ENCODE data around the gene MICALL1. TPM values are rescaled to one million over a fixed set of nuclear protein-coding genes. Genes with fewer than 3 reads are reported as not detected.
A peak's percentile ranks its signal among the peaks of the same experiment; 100 is the strongest.

MICALL1 gene
- total and polyA plus RNA-seq, 2 of the 13 experiments (the other 11 are each of a cell fraction or from before 2014, with no cell fraction given) = 7.6 to 10.6 TPM

DNA sequence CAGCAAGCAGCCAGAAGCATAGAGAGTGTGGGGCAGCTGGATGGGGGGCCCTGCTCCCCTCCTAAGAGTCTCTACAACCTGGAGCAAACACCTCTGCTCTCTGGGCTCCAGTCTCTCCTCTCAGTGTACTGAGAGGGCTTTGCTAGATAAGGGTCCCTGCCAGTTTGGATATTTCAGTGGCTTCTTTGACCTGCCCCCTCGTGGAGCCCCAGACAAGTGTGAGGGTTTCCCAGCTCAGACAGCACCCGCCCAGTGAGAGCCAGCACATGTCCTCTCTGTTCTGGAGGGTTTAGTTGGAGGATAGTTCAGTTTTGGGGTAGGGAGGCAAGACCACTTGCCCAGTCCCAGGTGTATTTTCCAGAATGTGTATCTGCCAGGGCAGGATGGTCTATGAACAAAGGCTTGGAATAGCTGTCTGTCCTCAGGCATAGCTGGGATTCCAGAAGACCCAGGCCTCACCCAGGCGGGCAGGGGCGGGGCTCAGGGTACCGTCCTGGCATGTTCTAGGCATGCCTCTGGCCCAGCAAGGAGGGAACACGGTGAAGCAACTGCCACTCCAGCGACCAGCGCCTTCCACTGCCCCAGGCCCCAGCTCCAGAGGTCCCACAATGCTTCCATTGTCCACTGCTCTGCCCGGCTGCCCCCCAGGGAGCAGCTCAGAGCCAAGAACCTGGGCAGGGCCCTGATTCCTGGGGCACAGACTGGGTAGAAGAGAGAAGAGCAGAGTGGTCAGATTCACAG, 7.5 kb upstream of the MICALL1 start (continued):
- no peak for TF ChIP-seq TFE3 (CRISPR knock-in tag; IDR thresholded peaks at IDR 0.05)
- no peak for TF ChIP-seq MAZ (IDR thresholded peaks at IDR 0.05; ENCODE audit: borderline replicate concordance, low read depth, low read length)
- no peak for TF ChIP-seq MAZ (CRISPR knock-in tag; IDR thresholded peaks at IDR 0.05; ENCODE audit: low read depth)
- no peak for TF ChIP-seq MAFK (conservative IDR thresholded peaks at IDR 0.05 in 1 of 2, IDR thresholded peaks at IDR 0.05 in 1 of 2; ENCODE audit: low read length in 2 of 2)
- 0 out of 2 replicates have a peak, but pooled peaks have one; percentile 8 for TF ChIP-seq KDM4B (CRISPR knock-in tag; IDR thresholded peaks at IDR 0.05)
- TF ChIP-seq SP5 (CRISPR knock-in tag; IDR thresholded peaks at IDR 0.05; ENCODE audit: borderline replicate concordance, low read depth) = 0 out of 2 replicates have a peak, but pooled peaks have one; percentile 9
- no peak for TF ChIP-seq ZNF317 (CRISPR knock-in tag; IDR thresholded peaks at IDR 0.05)
- TF ChIP-seq SMAD1 (CRISPR knock-in tag; IDR thresholded peaks at IDR 0.05; ENCODE audit: borderline replicate concordance, low read depth) = no peak
- TF ChIP-seq THYN1 (CRISPR knock-in tag; IDR thresholded peaks at IDR 0.05; ENCODE audit: borderline replicate concordance, low read depth) = no peak
- no peak for TF ChIP-seq ZNF784 (CRISPR knock-in tag; IDR thresholded peaks at IDR 0.05; ENCODE audit: borderline replicate concordance)
- TF ChIP-seq TEAD2 (CRISPR knock-in tag; IDR thresholded peaks at IDR 0.05) = no peak
- TF ChIP-seq, protein P1, sequence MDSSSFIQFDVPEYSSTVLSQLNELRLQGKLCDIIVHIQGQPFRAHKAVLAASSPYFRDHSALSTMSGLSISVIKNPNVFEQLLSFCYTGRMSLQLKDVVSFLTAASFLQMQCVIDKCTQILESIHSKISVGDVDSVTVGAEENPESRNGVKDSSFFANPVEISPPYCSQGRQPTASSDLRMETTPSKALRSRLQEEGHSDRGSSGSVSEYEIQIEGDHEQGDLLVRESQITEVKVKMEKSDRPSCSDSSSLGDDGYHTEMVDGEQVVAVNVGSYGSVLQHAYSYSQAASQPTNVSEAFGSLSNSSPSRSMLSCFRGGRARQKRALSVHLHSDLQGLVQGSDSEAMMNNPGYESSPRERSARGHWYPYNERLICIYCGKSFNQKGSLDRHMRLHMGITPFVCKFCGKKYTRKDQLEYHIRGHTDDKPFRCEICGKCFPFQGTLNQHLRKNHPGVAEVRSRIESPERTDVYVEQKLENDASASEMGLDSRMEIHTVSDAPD (CRISPR knock-in tag; IDR thresholded peaks at IDR 0.05) = no peak
- no peak for TF ChIP-seq NR2C2 (CRISPR knock-in tag; IDR thresholded peaks at IDR 0.05; ENCODE audit: borderline replicate concordance)
- no peak for TF ChIP-seq ZNF10 (CRISPR knock-in tag; IDR thresholded peaks at IDR 0.05; ENCODE audit: borderline replicate concordance, low read depth)
- TF ChIP-seq PLSCR1 (CRISPR knock-in tag; IDR thresholded peaks at IDR 0.05; ENCODE audit: borderline replicate concordance) = no peak
- TF ChIP-seq ZNF20 (CRISPR knock-in tag; IDR thresholded peaks at IDR 0.05) = peak; percentile 96; the same call in 1 of the 2 replicates
- TF ChIP-seq U2AF2 (IDR thresholded peaks at IDR 0.05; ENCODE audit: low read depth, low read length) = no peak
- no peak for TF ChIP-seq PITX1 (CRISPR knock-in tag; IDR thresholded peaks at IDR 0.05)
- TF ChIP-seq PHB2 (IDR thresholded peaks at IDR 0.05; ENCODE audit: partially characterized antibody) = no peak
- TF ChIP-seq, protein P2, sequence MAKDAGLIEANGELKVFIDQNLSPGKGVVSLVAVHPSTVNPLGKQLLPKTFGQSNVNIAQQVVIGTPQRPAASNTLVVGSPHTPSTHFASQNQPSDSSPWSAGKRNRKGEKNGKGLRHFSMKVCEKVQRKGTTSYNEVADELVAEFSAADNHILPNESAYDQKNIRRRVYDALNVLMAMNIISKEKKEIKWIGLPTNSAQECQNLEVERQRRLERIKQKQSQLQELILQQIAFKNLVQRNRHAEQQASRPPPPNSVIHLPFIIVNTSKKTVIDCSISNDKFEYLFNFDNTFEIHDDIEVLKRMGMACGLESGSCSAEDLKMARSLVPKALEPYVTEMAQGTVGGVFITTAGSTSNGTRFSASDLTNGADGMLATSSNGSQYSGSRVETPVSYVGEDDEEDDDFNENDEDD (CRISPR knock-in tag; IDR thresholded peaks at IDR 0.05; ENCODE audit: borderline replicate concordance) = peak; percentile 28; the same call in 1 of the 2 replicates
- no peak for TF ChIP-seq ZNF30 (CRISPR knock-in tag; IDR thresholded peaks at IDR 0.05)
- TF ChIP-seq, protein P3, sequence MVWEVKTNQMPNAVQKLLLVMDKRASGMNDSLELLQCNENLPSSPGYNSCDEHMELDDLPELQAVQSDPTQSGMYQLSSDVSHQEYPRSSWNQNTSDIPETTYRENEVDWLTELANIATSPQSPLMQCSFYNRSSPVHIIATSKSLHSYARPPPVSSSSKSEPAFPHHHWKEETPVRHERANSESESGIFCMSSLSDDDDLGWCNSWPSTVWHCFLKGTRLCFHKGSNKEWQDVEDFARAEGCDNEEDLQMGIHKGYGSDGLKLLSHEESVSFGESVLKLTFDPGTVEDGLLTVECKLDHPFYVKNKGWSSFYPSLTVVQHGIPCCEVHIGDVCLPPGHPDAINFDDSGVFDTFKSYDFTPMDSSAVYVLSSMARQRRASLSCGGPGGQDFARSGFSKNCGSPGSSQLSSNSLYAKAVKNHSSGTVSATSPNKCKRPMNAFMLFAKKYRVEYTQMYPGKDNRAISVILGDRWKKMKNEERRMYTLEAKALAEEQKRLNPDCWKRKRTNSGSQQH (CRISPR knock-in tag; IDR thresholded peaks at IDR 0.05; ENCODE audit: low read depth) = no peak
